Endometrial microvascular endothelial cells (primary cell): ENCODE data around the gene MYO5B. TPM values are rescaled to one million over a fixed set of nuclear protein-coding genes. Genes with fewer than 3 reads are reported as not detected.

ENCODE experiments used
- total RNA-seq: library from RNA; depleted of rRNA; stranded (reverse); fragments of >200 nt; gene quantifications from one replicate; pipeline ENCODE4 v1.2.3, GENCODE V29; 2015; ENCODE audit errors: inconsistent ontology term

MYO5B gene
- total RNA-seq, 1 donor from 2014 or later, result 1.3 TPM

Other genes starting within 250 kb of the MYO5B start
- gene CFAP53, start 71.3 kb upstream of the MYO5B start, total RNA-seq, result not detected
- 75.1 TPM for gene MBD1, start 86.4 kb upstream of the MYO5B start, total RNA-seq
- gene CXXC1, start 92.5 kb upstream of the MYO5B start, total RNA-seq, result 54.5 TPM
- 18.4 TPM for gene SKA1, start 179.9 kb upstream of the MYO5B start, total RNA-seq